Fibroblast of skin of left quadriceps (primary cell): Measurements from ENCODE around the gene CDKL5.

Source experiments
- DNase-seq, 2 experiments: peaks; one replicate each; pipeline ENCODE4 v3.0.0-alpha.2; 2013; ENCODE audit warnings: low read depth in 2 of 2

The CDKL5 gene

GRCh38 chrX:18696653-18697052 is 271.2 kb downstream of the CDKL5 start:
- no peak for DNase-seq

- DNase-seq = no peak
These were observed 273.6 kb downstream of the CDKL5 start for GRCh38 chrX:18698737-18699650.

- DNase-seq = no peak
These were observed 276.4 kb downstream of the CDKL5 start for GRCh38 chrX:18701621-18702361.

- no peak for DNase-seq
These were observed 277.2 kb downstream of the CDKL5 start for GRCh38 chrX:18702362-18703195.
